HepG2 (cell line): Measurements from ENCODE around the gene CTBP1. TPM values are rescaled to one million over a fixed set of nuclear protein-coding genes. Genes with fewer than 3 reads are reported as not detected.

Source experiments
- ARHGAP35 ChIP-seq: sonication (generic); formaldehyde crosslinking; IDR thresholded peaks from 2 replicates; pipeline ENCODE4 v1.9.0; 2022; ENCODE audit warnings: mild to moderate bottlenecking, inconsistent platforms, moderate library complexity, missing genetic modification reagents, borderline replicate concordance
- ESRRA ChIP-seq: sonication (generic); formaldehyde crosslinking; IDR thresholded peaks from 2 replicates; pipeline ENCODE4 v1.5.1; 2020; ENCODE audit warnings: mild to moderate bottlenecking, low read depth, missing genetic modification reagents
- FOSL1 ChIP-seq: sonication (generic); formaldehyde crosslinking; IDR thresholded peaks from 2 replicates; pipeline ENCODE4 v1.9.0; 2021; ENCODE audit warnings: missing genetic modification reagents, borderline replicate concordance
- GATAD1 ChIP-seq: IDR thresholded peaks from 2 replicates; pipeline ENCODE4 v1.6.1; 2016; ENCODE audit warnings: missing genetic modification reagents, missing compliant biosample characterization
- HMGA1 ChIP-seq: sonication (generic); formaldehyde crosslinking; conservative IDR thresholded peaks from 2 replicates; pipeline ENCODE4 v1.4.0; 2020; ENCODE audit warnings: missing genetic modification reagents
- THYN1 ChIP-seq: sonication (generic); formaldehyde crosslinking; IDR thresholded peaks from 2 replicates; pipeline ENCODE4 v1.8.1; 2023; ENCODE audit warnings: low read depth, mild to moderate bottlenecking, moderate library complexity, missing genetic modification reagents, borderline replicate concordance
- ZNF510 ChIP-seq: sonication (generic); formaldehyde crosslinking; IDR thresholded peaks from 2 replicates; pipeline ENCODE4 v1.4.0; 2020; ENCODE audit warnings: low read depth, mild to moderate bottlenecking, missing genetic modification reagents
- ZSCAN31 ChIP-seq: sonication (generic); formaldehyde crosslinking; IDR thresholded peaks from 2 replicates; pipeline ENCODE4 v1.5.0; 2020; ENCODE audit warnings: low read depth, mild to moderate bottlenecking, missing genetic modification reagents
- polyA plus RNA-seq, 8 experiments: library from polyadenylated mRNA; depleted of rRNA in 3 of 8; stranded (reverse) in 7 of 8; unstranded in 1 of 8; fragments of >200 nt; fragmentation: Illumina TruSeq in 4 of 8; extraction: Trizol in 4 of 8; gene quantifications; 2 replicates each; pipeline versions ENCODE4 v1.2.1 to v1.2.3, GENCODE V29; 2011 to 2016; ENCODE audit warnings: low read depth in 4 of 8, missing spikeins in 1 of 8, mixed read lengths in 1 of 8; ENCODE audit not compliant: insufficient read depth in 1 of 8
- total RNA-seq, 5 experiments: library from RNA; depleted of rRNA; stranded (reverse); fragments of >200 nt; fragmentation: Illumina TruSeq; extraction: Trizol; gene quantifications; 2 replicates each; pipeline ENCODE4 v1.2.3, GENCODE V29; 2016; ENCODE audit warnings: low read depth in 1 of 5
- TF ChIP-seq, protein P1 (sequence below): sonication (generic); formaldehyde crosslinking; IDR thresholded peaks from 2 replicates; pipeline ENCODE4 v1.9.0; 2021; ENCODE audit warnings: mild to moderate bottlenecking, missing genetic modification reagents
- TF ChIP-seq, protein P2 (sequence below): sonication (generic); formaldehyde crosslinking; IDR thresholded peaks from 2 replicates; pipeline ENCODE4 v1.8.0; 2022; ENCODE audit warnings: low read depth, missing genetic modification reagents
- TF ChIP-seq, protein P3 (sequence below): IDR thresholded peaks from 2 replicates; pipeline ENCODE4 v1.6.1; 2016; ENCODE audit warnings: missing compliant biosample characterization, missing genetic modification reagents, borderline replicate concordance

The CTBP1 gene
- total and polyA plus RNA-seq, 2 of the 13 experiments (the other 11 are each of a cell fraction or from before 2014, with no cell fraction given): 78.5 to 112 TPM

DNA sequence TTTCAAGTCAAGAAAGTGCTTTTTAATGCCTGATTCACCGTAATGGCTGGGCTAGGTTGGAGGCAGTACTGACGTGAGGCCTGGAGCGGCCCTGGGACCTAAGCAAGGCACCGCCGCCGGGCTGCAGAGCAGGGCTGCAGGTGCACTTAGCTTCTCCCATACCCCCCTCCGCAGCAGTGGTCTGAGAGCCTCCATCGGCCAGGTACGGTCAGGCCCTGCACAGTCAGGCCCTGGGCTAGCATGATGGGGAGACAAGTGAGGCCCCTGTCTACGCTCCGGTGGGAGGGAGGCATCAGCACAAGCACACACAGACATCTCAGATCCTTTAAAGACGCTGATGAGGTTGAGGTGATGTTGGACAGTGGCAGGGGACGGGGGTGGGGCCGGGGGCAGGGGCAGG lies 45.5 kb upstream of the CTBP1 start (continued):
- TF ChIP-seq, protein P1, sequence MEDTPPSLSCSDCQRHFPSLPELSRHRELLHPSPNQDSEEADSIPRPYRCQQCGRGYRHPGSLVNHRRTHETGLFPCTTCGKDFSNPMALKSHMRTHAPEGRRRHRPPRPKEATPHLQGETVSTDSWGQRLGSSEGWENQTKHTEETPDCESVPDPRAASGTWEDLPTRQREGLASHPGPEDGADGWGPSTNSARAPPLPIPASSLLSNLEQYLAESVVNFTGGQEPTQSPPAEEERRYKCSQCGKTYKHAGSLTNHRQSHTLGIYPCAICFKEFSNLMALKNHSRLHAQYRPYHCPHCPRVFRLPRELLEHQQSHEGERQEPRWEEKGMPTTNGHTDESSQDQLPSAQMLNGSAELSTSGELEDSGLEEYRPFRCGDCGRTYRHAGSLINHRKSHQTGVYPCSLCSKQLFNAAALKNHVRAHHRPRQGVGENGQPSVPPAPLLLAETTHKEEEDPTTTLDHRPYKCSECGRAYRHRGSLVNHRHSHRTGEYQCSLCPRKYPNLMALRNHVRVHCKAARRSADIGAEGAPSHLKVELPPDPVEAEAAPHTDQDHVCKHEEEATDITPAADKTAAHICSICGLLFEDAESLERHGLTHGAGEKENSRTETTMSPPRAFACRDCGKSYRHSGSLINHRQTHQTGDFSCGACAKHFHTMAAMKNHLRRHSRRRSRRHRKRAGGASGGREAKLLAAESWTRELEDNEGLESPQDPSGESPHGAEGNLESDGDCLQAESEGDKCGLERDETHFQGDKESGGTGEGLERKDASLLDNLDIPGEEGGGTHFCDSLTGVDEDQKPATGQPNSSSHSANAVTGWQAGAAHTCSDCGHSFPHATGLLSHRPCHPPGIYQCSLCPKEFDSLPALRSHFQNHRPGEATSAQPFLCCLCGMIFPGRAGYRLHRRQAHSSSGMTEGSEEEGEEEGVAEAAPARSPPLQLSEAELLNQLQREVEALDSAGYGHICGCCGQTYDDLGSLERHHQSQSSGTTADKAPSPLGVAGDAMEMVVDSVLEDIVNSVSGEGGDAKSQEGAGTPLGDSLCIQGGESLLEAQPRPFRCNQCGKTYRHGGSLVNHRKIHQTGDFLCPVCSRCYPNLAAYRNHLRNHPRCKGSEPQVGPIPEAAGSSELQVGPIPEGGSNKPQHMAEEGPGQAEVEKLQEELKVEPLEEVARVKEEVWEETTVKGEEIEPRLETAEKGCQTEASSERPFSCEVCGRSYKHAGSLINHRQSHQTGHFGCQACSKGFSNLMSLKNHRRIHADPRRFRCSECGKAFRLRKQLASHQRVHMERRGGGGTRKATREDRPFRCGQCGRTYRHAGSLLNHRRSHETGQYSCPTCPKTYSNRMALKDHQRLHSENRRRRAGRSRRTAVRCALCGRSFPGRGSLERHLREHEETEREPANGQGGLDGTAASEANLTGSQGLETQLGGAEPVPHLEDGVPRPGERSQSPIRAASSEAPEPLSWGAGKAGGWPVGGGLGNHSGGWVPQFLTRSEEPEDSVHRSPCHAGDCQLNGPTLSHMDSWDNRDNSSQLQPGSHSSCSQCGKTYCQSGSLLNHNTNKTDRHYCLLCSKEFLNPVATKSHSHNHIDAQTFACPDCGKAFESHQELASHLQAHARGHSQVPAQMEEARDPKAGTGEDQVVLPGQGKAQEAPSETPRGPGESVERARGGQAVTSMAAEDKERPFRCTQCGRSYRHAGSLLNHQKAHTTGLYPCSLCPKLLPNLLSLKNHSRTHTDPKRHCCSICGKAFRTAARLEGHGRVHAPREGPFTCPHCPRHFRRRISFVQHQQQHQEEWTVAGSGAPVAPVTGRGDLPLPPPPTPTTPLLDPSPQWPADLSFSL: no peak
- TF ChIP-seq, protein P2, sequence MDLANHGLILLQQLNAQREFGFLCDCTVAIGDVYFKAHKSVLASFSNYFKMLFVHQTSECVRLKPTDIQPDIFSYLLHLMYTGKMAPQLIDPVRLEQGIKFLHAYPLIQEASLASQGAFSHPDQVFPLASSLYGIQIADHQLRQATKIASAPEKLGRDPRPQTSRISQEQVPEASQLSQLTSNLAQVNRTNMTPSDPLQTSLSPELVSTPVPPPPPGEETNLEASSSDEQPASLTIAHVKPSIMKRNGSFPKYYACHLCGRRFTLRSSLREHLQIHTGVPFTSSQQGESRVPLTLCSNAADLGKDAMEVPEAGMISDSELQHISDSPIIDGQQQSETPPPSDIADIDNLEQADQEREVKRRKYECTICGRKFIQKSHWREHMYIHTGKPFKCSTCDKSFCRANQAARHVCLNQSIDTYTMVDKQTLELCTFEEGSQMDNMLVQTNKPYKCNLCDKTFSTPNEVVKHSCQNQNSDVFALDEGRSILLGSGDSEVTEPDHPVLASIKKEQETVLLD (CRISPR knock-in tag): no peak
- TF ChIP-seq ZSCAN31: no peak
- TF ChIP-seq HMGA1 (CRISPR knock-in tag): no peak
- TF ChIP-seq FOSL1: no peak
- TF ChIP-seq ESRRA (CRISPR knock-in tag): no peak
- no peak for TF ChIP-seq THYN1 (CRISPR knock-in tag)
- no peak for TF ChIP-seq GATAD1 (CRISPR knock-in tag)
- TF ChIP-seq ARHGAP35: no peak
- TF ChIP-seq, protein P3, sequence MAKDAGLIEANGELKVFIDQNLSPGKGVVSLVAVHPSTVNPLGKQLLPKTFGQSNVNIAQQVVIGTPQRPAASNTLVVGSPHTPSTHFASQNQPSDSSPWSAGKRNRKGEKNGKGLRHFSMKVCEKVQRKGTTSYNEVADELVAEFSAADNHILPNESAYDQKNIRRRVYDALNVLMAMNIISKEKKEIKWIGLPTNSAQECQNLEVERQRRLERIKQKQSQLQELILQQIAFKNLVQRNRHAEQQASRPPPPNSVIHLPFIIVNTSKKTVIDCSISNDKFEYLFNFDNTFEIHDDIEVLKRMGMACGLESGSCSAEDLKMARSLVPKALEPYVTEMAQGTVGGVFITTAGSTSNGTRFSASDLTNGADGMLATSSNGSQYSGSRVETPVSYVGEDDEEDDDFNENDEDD (CRISPR knock-in tag): no peak
- TF ChIP-seq ZNF510 (CRISPR knock-in tag): no peak
